GM18870 (cell line): ENCODE data around the gene SPINT4.
"Not testable (repeated sequence)": the region's sequence is repeated elsewhere in the genome, so short reads cannot be mapped to it uniquely, and the experiment has no call there.

Experiments
- ATAC-seq: cut with Tn5 transposase; IDR thresholded peaks from one replicate; pipeline ENCODE4 v1.9.1; 2021; ENCODE audit warnings: moderate library complexity; ENCODE audit not compliant: unreplicated experiment

The SPINT4 gene

DNA sequence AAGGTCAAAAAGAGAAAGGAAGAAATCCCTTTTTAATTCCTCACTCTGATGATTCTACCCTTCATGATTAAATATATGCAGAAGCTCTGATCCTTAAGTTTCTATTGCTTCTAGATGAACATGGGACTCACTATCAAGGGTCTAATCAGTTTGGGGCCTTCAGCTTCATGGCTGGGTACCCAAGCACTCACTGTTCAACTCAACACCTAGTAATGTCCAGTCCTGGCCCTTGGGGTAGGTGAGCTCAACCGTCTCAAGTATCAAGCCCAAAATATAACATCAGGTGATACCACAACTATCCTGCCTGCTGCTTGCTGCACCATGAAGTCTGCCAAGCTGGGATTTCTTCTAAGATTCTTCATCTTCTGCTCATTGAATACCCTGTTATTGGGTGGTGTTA, at the start of gene SPINT4:
Gene SPINT4 (plus strand): TSS at position 301 of the 400 bp plus-strand sequence. CDS start 21 bp downstream, at position 322.
- ATAC-seq, result no peak

- ATAC-seq, result no peak
Observed at GRCh38 chr20:45672765-45673164, 49.4 kb upstream of the SPINT4 start.

- no peak for ATAC-seq
Observed at GRCh38 chr20:45679650-45680049, 42.5 kb upstream of the SPINT4 start.

- no peak for ATAC-seq
Observed at GRCh38 chr20:45685896-45686295, 36.3 kb upstream of the SPINT4 start.

GRCh38 chr20:45693346-45693745, 28.8 kb upstream of the SPINT4 start:
- not testable (repeated sequence) for ATAC-seq

- ATAC-seq, result no peak
Observed at GRCh38 chr20:45695496-45695895, 26.7 kb upstream of the SPINT4 start.

GRCh38 chr20:45701104-45701503, 21.0 kb upstream of the SPINT4 start:
- no peak for ATAC-seq

- no peak for ATAC-seq
Observed at GRCh38 chr20:45701873-45702272, 20.3 kb upstream of the SPINT4 start, which contains the start of gene WFDC13. WFDC13 (plus strand) TSS chr20:45702038; CDS start chr20:45702124, 86 bp downstream.

DNA sequence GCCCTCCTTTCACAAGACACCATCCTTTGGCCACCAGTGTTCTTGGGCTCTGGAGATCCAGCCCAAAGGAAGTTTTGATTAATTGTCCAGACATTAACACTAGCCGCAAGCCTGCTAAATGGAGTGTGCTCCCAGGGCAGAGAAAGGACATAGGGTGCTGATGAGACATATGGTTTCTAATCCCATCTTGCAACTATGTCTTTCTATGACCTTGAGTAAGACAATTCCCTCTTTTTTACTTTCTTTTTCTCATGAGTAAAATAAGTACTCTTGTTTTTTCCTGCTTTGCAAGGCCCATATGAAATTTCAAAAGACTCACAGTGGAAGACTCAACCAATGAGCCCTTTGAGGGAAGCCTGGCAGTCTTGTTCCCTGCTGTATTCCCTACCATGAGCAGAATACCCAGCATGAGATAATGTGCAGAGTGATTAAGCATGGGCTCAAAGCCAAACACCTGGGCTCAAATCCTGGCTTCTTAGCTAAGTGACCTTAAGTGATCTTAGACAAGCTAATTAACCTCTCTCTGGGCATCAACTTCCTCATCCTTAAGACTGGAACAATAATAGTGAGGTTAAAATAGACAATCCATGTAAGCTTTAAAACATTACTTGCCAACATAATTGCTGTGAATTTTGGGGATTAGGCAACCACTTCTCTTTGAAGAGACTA, 17.0 kb upstream of the SPINT4 start, which contains the start of gene WFDC10B:
Gene WFDC10B (minus strand): TSS at position 51 of the 669 bp plus-strand sequence. CDS start 19,027 bp downstream, outside the sequence.
- no peak for ATAC-seq

DNA sequence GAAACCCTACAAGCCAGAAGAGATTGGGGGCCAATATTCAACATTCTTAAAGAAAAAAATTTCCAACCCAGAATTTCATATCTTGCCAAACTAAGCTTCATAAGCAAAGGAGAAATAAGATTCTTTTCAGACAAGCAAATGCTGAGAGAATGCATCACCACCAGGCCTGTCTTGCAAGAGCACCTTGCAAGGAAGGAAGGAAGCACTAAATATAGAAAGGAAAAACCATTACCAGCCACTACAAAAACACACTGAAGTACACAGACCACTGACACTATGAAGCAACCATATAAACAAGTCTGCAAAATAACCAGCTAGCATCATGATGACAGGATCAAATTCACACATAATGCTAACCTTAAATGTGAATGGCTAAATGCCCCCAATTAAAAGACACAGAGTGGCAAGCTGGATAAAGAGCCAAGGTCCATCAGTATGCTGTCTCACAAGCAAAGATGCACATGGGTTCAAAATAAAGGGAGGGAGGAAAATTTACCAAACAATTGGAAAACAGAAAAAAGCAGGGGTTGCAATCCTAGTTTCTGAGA, 5.9 kb upstream of the SPINT4 start:
- not testable (repeated sequence) for ATAC-seq

DNA sequence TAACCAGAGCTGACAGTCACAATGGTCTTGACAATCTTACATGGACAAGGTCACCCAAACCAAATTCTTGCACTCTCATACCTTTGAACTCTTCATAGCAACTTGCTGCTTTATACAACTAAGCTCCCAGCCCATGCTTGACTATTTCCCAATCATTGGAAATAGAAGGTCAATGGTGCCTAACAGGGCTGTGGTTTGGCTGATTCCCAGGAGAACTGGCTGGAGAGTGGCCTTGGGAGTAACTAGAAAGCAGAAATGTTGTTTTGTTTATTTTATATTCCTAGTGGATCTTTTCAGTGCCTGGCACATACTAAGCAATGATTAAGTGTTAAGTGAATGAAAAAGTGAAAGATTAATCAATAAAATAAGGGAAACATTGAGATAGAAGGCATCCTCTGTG, 3.0 kb downstream of the SPINT4 start:
- ATAC-seq, result no peak

GRCh38 chr20:45727044-45727443, 4.9 kb downstream of the SPINT4 start:
- ATAC-seq, result no peak

DNA sequence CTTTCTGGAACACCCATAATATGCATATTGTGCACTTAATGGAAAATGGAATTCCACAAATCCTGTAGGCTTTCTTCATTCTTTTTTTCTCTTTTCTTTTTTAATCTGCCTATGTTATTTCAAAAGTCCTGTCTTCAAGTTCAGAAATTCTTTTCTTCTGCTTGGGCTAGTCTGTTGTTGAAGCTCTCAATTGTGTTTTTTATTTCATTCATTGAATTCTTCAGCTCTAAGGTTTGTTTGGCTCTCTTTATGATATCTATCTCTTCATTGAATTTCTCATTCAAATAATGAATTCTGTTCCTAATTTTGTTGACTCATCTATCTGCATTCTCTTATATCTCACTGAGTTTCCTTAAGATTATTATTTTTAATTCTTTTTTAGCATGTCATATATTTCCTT, 10.1 kb downstream of the SPINT4 start:
- no peak for ATAC-seq

- ATAC-seq, result no peak
Observed at GRCh38 chr20:45735552-45735951, 13.4 kb downstream of the SPINT4 start.

DNA sequence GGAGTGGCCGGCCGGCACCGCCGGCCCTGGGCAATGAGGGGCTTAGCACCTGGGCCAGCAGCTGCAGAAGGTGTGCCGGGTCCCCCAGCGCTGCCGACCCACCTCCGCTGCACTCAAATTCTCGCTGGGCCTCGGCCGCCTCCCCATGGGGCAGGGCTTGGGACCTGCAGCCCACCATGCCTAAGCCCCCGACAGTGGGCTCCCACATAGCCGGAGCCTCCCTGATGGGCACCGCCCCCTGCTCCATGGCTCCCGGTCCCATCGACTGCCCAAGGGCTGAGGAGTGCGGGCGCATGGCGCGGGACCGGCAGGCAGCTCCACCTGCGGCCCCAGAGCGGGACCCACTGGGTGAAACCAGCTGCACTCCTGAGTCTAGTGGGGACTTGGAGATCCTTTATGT, 13.8 kb downstream of the SPINT4 start:
- ATAC-seq, result no peak

DNA sequence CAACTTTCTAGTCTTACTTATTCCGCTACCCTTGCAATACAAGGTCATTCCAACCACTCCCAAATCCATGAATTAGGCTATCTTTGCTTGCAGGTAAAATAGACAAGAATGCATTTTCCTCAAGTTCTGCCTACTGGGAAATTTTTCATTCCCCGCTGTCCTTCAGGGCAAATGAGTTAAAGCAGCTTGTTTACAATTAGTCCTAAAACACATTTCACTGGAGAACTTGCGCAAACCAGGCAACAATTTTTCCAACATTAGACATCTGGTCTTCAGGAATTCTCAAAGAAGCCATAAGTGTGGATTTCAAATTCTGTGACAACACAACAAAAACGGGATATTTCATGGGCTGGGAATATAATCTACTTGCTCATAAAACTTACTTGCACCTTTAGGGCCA, 20.4 kb downstream of the SPINT4 start:
- ATAC-seq, result no peak

GRCh38 chr20:45745015-45745414, 22.9 kb downstream of the SPINT4 start:
- no peak for ATAC-seq

GRCh38 chr20:45751721-45752120, 29.6 kb downstream of the SPINT4 start:
- ATAC-seq, result no peak

DNA sequence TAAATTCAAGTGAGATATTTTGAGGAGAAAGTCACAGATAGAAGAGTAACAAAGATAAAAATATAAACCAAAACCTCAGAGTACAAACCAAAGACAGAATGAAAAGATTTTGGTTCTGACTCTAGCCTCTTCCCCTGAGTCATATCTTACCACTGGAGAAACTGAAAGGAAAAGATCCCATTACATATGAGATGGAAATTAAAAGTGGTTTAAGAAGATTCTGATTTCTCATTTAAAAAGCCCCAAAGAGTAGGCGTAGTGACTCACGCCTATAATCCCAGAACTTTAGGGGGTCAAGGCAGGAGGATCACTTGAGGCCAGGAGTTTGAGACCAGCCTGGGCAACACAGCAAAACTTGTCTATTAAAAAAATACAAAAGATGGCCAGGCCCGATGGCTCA, 30.6 kb downstream of the SPINT4 start:
- ATAC-seq, result no peak

GRCh38 chr20:45758096-45758495, 35.9 kb downstream of the SPINT4 start:
- no peak for ATAC-seq

GRCh38 chr20:45759921-45760320, 37.8 kb downstream of the SPINT4 start:
- ATAC-seq, result not testable (repeated sequence)

GRCh38 chr20:45761966-45762365, 39.8 kb downstream of the SPINT4 start:
- ATAC-seq, result not testable (repeated sequence)
